ENCODE results near the gene HOPX. TPM values are rescaled to one million over a fixed set of nuclear protein-coding genes. Genes with fewer than 3 reads are reported as not detected.

Gene HOPX
- total RNA-seq, 1 donor from 2014 or later: 1.8 TPM

Other genes starting within 250 kb of the HOPX start
- 7.7 and 9.5 TPM in 2 replicates for gene PPAT, start 245.7 kb downstream of the HOPX start, total RNA-seq
- gene PAICS, start 245.0 kb downstream of the HOPX start, total RNA-seq: 56.0 and 59.6 TPM in 2 replicates
- 68.3 and 69.3 TPM in 2 replicates for gene SRP72, start 213.7 kb downstream of the HOPX start, total RNA-seq
- gene ARL9, start 175.5 kb downstream of the HOPX start, total RNA-seq: 0.10 TPM in 1 of 2 replicates, not detected in the other
- not detected in 2 replicates for gene SPINK2, start 140.4 kb upstream of the HOPX start, total RNA-seq
- gene REST, start 226.6 kb upstream of the HOPX start, total RNA-seq: 40.6 and 47.9 TPM in 2 replicates